ENCODE measurements around the gene RCOR1. TPM values are rescaled to one million over a fixed set of nuclear protein-coding genes. Genes with fewer than 3 reads are reported as not detected.

The RCOR1 gene
- total and polyA plus RNA-seq, 11 donors = 2.7 to 20.9 (median 12.1) TPM

DNA sequence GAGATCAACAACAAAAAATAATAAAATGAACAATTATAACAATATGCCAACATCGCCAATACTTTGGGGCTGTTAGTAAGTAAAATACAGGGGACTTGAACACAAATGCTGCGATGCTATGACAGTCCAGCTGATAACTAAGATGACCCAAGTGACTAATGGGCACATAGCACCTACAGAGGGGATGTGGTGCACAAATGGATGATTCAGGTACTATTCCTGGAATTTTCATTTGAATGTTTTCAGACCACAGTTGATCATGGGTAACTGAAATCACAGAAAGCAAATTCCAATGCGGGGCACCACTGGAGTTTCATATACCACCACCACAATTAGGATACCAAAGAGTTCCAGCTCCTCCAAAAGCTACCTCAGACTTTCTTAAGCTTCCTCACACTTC is 82.9 kb downstream of the RCOR1 start:
- ATAC-seq = no peak
- H3K36me3 ChIP-seq = no peaks in the 10 kb centered on the region
- intact Hi-C loops (cut with DNase I) = no loop called here
- DNase-seq = no peak
- no peaks in the 10 kb centered on the region for H3K9me3 ChIP-seq
- H3K27ac ChIP-seq = no peak overlapping the region
- H3K4me3 ChIP-seq = no peak overlapping the region
- WGBS, 4 donors = 94 to 98% (median 96%) methylated on average over 3 of the region's 3 CpGs
- TF ChIP-seq, protein P1, sequence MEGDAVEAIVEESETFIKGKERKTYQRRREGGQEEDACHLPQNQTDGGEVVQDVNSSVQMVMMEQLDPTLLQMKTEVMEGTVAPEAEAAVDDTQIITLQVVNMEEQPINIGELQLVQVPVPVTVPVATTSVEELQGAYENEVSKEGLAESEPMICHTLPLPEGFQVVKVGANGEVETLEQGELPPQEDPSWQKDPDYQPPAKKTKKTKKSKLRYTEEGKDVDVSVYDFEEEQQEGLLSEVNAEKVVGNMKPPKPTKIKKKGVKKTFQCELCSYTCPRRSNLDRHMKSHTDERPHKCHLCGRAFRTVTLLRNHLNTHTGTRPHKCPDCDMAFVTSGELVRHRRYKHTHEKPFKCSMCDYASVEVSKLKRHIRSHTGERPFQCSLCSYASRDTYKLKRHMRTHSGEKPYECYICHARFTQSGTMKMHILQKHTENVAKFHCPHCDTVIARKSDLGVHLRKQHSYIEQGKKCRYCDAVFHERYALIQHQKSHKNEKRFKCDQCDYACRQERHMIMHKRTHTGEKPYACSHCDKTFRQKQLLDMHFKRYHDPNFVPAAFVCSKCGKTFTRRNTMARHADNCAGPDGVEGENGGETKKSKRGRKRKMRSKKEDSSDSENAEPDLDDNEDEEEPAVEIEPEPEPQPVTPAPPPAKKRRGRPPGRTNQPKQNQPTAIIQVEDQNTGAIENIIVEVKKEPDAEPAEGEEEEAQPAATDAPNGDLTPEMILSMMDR (IDR thresholded peaks at IDR 0.05) = no peak
- TF ChIP-seq POLR2A (IDR thresholded peaks at IDR 0.05) = no peak
- no peaks in the 10 kb centered on the region for H3K27me3 ChIP-seq
- H3K4me1 ChIP-seq = no peaks in the 10 kb centered on the region

DNA sequence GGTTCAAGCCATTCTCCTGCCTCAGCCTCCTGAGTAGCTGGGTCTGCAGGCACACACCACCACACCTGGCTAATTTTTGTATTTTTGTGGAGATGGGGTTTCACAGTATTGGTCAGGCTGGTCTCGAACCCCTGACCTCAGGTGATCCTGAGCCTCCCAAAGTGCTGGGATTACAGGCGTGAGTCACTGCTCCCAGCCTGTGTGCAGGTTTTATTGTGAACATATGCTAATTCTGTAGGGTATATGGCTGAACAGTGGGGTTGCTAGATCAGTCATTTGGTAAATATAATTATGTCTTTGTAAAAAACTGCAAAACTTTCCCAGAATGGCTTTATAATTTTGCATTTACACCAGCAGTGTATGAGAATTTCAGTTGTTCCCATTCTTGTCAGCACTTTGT is 85.9 kb downstream of the RCOR1 start:
- no peaks in the 10 kb centered on the region for H3K9me3 ChIP-seq
- ATAC-seq (no peak), DNase-seq (no peak)
- H3K36me3 ChIP-seq = peaks cover 0 to 15% (median 5%) of the 10 kb centered on the region in 9 donors
- intact Hi-C loops (cut with DNase I) = no loop called here
- H3K27me3 ChIP-seq = no peaks in the 10 kb centered on the region
- H3K4me1 ChIP-seq = no peaks in the 10 kb centered on the region
- 96 to 99% (median 97%) methylated on average over 2 of the region's 2 CpGs for WGBS, 4 donors
- no peak overlapping the region for H3K27ac ChIP-seq
- H3K4me3 ChIP-seq = no peak overlapping the region
- TF ChIP-seq, protein P1 (IDR thresholded peaks at IDR 0.05) = no peak
- no peak for TF ChIP-seq POLR2A (IDR thresholded peaks at IDR 0.05)

DNA sequence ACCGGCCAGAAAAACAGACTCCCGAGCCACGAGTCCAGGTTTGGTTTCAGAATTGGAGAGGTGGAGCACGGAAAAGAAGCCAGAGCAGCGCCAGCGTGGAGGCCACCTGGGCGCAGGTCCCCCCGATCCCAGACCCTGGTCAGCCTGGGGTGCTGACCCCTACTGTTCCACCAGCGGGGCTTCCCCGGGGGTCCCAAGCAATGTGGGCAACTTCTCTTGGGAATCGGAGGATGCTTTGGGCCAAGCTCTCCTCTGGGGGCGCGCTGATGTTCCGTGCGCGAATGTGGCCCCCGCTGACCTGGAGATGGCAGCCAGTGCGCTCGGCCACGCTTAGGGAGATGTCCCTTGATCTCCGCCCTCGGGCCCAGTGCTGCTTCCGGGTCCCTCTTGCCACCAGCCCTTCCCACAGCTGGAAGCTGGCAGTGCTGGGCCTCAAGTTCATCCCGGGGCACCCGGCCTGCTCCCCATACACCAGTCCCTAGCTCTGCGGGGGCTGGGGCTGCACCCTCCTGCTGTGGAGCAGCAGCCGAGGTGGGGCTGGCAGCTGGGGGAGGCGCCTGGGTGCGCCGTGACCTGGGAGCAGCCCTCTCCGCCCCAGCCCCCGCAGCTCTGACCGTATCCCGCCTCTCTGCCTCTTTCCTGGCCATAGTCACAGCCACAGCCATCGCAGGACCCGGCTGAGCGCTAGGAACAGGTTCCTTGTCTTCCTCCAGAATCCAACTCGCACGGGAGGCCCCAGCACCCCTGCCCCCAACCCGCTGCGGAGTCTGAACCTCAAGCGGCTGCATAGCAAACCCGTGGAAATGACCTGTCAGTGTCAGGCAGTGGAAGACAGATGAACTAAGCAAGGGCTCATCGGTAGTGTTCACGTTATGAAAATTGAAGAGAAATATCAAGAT is 91.2 kb downstream of the RCOR1 start:
- Histone ChIP-seq H3K4me1 (peaks cover 0 to 12% (median 0%) of the 10 kb centered on the region in 12 donors), H3K27ac (no peak overlapping the region), H3K27me3 (no peaks in the 10 kb centered on the region), H3K4me3 (no peak overlapping the region), H3K9me3 (no peaks in the 10 kb centered on the region), H3K36me3 (peaks cover 0 to 22% (median 5%) of the 10 kb centered on the region in 9 donors)
- intact Hi-C loops (cut with DNase I) = loop anchor here in 1 of 10 donors (10.0 kb wide), 1 partner anchor 159 kb away; no protein-coding TSS in a partner anchor
- no peak for TF ChIP-seq POLR2A (IDR thresholded peaks at IDR 0.05)
- TF ChIP-seq, protein P1 (IDR thresholded peaks at IDR 0.05) = no peak
- DNase-seq (no peak), ATAC-seq (peak in 1 of 4 donors; percentile 33)
- 83 to 88% (median 86%) methylated on average over 37 to 45 of the region's 45 CpGs for WGBS, 4 donors

DNA sequence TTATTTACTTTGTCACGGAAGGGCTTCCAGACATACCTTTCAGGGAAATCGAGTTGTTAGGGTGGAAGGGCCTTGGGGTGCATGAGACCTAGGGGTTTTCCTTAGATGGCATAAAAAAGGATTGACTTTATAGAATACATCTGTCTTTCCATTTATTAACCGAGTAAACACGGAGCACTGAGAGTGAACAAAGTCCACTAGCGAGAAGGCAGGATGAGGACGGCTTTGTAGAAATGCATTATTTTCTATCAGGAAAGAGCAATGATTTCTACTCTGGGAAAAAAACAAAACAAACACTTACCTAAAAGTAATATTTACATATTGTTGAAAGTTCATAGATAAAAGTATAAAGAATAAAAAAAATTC is 91.8 kb downstream of the RCOR1 start:
- Histone ChIP-seq H3K27me3 (no peaks in the 10 kb centered on the region), H3K27ac (no peak overlapping the region), H3K4me1 (peaks cover 0 to 12% (median 0%) of the 10 kb centered on the region in 12 donors), H3K9me3 (no peaks in the 10 kb centered on the region), H3K4me3 (no peak overlapping the region), H3K36me3 (peaks cover 0 to 22% (median 5%) of the 10 kb centered on the region in 9 donors)
- DNase-seq = no peak
- WGBS, 4 donors = 91 to 97% (median 94%) methylated on average over 6 of the region's 6 CpGs
- TF ChIP-seq, protein P1 (IDR thresholded peaks at IDR 0.05) = no peak
- no peak for TF ChIP-seq POLR2A (IDR thresholded peaks at IDR 0.05)
- intact Hi-C loops (cut with DNase I) = loop anchor here in 1 of 10 donors (10.0 kb wide), 1 partner anchor 159 kb away; no protein-coding TSS in a partner anchor
- no peak for ATAC-seq

All from heart left ventricle (tissue), 16 donors.